GM21529 (cell line): ENCODE results near the gene CAPN15.

ENCODE experiments used
- ATAC-seq: cut with Tn5 transposase; IDR thresholded peaks from one replicate; pipeline ENCODE4 v1.9.1; 2021; ENCODE audit not compliant: unreplicated experiment

Gene CAPN15

GRCh38 chr16:575354-576196 lies 48.1 kb downstream of the CAPN15 start:
- no peak for ATAC-seq

- ATAC-seq: no peak
Observed at GRCh38 chr16:576197-576822, 48.8 kb downstream of the CAPN15 start.

- ATAC-seq: no peak
Observed at GRCh38 chr16:576823-577201, 49.3 kb downstream of the CAPN15 start.

GRCh38 chr16:577796-578195 lies 50.3 kb downstream of the CAPN15 start:
- ATAC-seq: no peak

GRCh38 chr16:578232-578869 lies 50.8 kb downstream of the CAPN15 start:
- ATAC-seq: no peak

- ATAC-seq: peak; percentile 47
Observed at GRCh38 chr16:578870-579405, 51.4 kb downstream of the CAPN15 start.

- no peak for ATAC-seq
Observed at GRCh38 chr16:580141-580945, 52.8 kb downstream of the CAPN15 start.

GRCh38 chr16:580946-581498 lies 53.5 kb downstream of the CAPN15 start:
- ATAC-seq: no peak

GRCh38 chr16:582218-582613 lies 54.7 kb downstream of the CAPN15 start:
- ATAC-seq: no peak

GRCh38 chr16:582614-583331 lies 55.3 kb downstream of the CAPN15 start:
- no peak for ATAC-seq

GRCh38 chr16:583470-583814 lies 55.9 kb downstream of the CAPN15 start:
- ATAC-seq: no peak

- no peak for ATAC-seq
Observed at GRCh38 chr16:583815-584591, 56.5 kb downstream of the CAPN15 start.

GRCh38 chr16:585351-585750 lies 57.8 kb downstream of the CAPN15 start:
- ATAC-seq: no peak

GRCh38 chr16:586047-586644 lies 58.6 kb downstream of the CAPN15 start:
- ATAC-seq: no peak

GRCh38 chr16:586645-587590 lies 59.4 kb downstream of the CAPN15 start:
- ATAC-seq: no peak

- peak; percentile 7 for ATAC-seq
Observed at GRCh38 chr16:588639-588888, 61.1 kb downstream of the CAPN15 start.

- ATAC-seq: peak; percentile 70
Observed at GRCh38 chr16:588889-589657, 61.6 kb downstream of the CAPN15 start.
